ENCODE results near the gene TAS2R13.

The TAS2R13 gene

GRCh38 chr12:10909462-10909861 is at the start of gene TAS2R13:
TAS2R13 (minus strand) TSS chr12:10909562; CDS start chr12:10909298, 264 bp downstream.
- no peak for DNase-seq (ENCODE audit: insufficient read length, low spot score)
- TF ChIP-seq CTCF (IDR thresholded peaks at IDR 0.05; ENCODE audit: insufficient read depth, missing control alignments): no peak
- FAIRE-seq: no peak

GRCh38 chr12:10957741-10958140 is 48.4 kb upstream of the TAS2R13 start:
- DNase-seq (ENCODE audit: insufficient read length, low spot score): no peak
- no peak for TF ChIP-seq CTCF (IDR thresholded peaks at IDR 0.05; ENCODE audit: insufficient read depth, missing control alignments)
- no peak for FAIRE-seq

GRCh38 chr12:10956085-10956484 is 46.7 kb upstream of the TAS2R13 start:
- DNase-seq (ENCODE audit: insufficient read length, low spot score): no peak
- FAIRE-seq: no peak
- TF ChIP-seq CTCF (IDR thresholded peaks at IDR 0.05; ENCODE audit: insufficient read depth, missing control alignments): no peak

- FAIRE-seq: no peak
- no peak for TF ChIP-seq CTCF (IDR thresholded peaks at IDR 0.05; ENCODE audit: insufficient read depth, missing control alignments)
These were observed 43.3 kb upstream of the TAS2R13 start for GRCh38 chr12:10952645-10953044.

GRCh38 chr12:10943167-10943566 is 33.8 kb upstream of the TAS2R13 start:
- FAIRE-seq: no peak
- no peak for TF ChIP-seq CTCF (IDR thresholded peaks at IDR 0.05; ENCODE audit: insufficient read depth, missing control alignments)
- no peak for DNase-seq (ENCODE audit: insufficient read length, low spot score)

More at GRCh38 chr12:10952645-10953044, 43.3 kb upstream of the TAS2R13 start:
- DNase-seq (ENCODE audit: insufficient read length, low spot score): no peak

- no peak for TF ChIP-seq CTCF (IDR thresholded peaks at IDR 0.05; ENCODE audit: insufficient read depth, missing control alignments)
- FAIRE-seq (no peak), DNase-seq (ENCODE audit: insufficient read length, low spot score) (no peak)
These were observed 32.7 kb upstream of the TAS2R13 start for GRCh38 chr12:10941916-10942607.

GRCh38 chr12:10941369-10941768 is 32.0 kb upstream of the TAS2R13 start:
- TF ChIP-seq CTCF (IDR thresholded peaks at IDR 0.05; ENCODE audit: insufficient read depth, missing control alignments): no peak
- DNase-seq (ENCODE audit: insufficient read length, low spot score): no peak
- FAIRE-seq: no peak

All from D721Med (cell line).